Loucy (cell line): Measurements from ENCODE around the gene ARMC5.

Experiments
- H2AFZ ChIP-seq: fragments of 200-600 bp; sonication (generic); 2 replicates; pipeline ENCODE4 v1.6.0; 2016; ENCODE audit warnings: antibody characterized with exemption, mild to moderate bottlenecking, low read length, moderate library complexity
- H3F3A ChIP-seq: fragments of 200-600 bp; 2 replicates; pipeline ENCODE4 v1.6.0; 2016; ENCODE audit warnings: antibody characterized with exemption, low read depth, mild to moderate bottlenecking
- H3K27me3 ChIP-seq: fragments of 200-600 bp; sonication (generic); 2 replicates; pipeline ENCODE4 v1.6.1; 2014; ENCODE audit warnings: low read length, mild to moderate bottlenecking; ENCODE audit not compliant: insufficient read depth, poor library complexity, severe bottlenecking
- H3K36me3 ChIP-seq: fragments of 200-600 bp; sonication (generic); 2 replicates; pipeline ENCODE4 v1.6.1; 2016; ENCODE audit warnings: low read length; ENCODE audit not compliant: insufficient read depth
- H3K4me1 ChIP-seq: fragments of 200-600 bp; sonication (generic); 2 replicates; pipeline ENCODE4 v1.5.1; 2014; ENCODE audit warnings: low read length, mild to moderate bottlenecking; ENCODE audit not compliant: insufficient read depth, poor library complexity, severe bottlenecking
- H3K4me2 ChIP-seq: fragments of 200-600 bp; sonication (generic); 2 replicates; pipeline ENCODE4 v1.6.0; 2014; ENCODE audit warnings: antibody characterized with exemption, low read length, low read depth, mild to moderate bottlenecking; ENCODE audit not compliant: poor library complexity, severe bottlenecking
- H3K4me3 ChIP-seq: fragments of 200-600 bp; sonication (generic); 2 replicates; pipeline ENCODE4 v1.5.1; 2014; ENCODE audit warnings: low read length, mild to moderate bottlenecking, mixed read lengths; ENCODE audit not compliant: poor library complexity, severe bottlenecking
- H3K79me2 ChIP-seq: fragments of 200-600 bp; sonication (generic); 2 replicates; pipeline ENCODE4 v1.6.1; 2014; ENCODE audit warnings: low read length; ENCODE audit not compliant: insufficient read depth
- H3K9ac ChIP-seq: fragments of 200-600 bp; sonication (generic); 2 replicates; pipeline ENCODE4 v1.6.0; 2014; ENCODE audit warnings: mild to moderate bottlenecking, low read depth, low read length, moderate library complexity; ENCODE audit not compliant: poor library complexity, severe bottlenecking
- H3K9me2 ChIP-seq: fragments of 200-600 bp; sonication (generic); replicated peaks from 2 replicates; pipeline ENCODE4 v1.6.1; 2016; ENCODE audit warnings: low read depth, low read length, mixed read lengths
- H3K9me3 ChIP-seq: fragments of 200-600 bp; sonication (generic); 2 replicates; pipeline ENCODE4 v1.6.1; 2014; ENCODE audit warnings: mild to moderate bottlenecking, antibody characterized with exemption, low read length, low read depth; ENCODE audit not compliant: insufficient read depth
- H4K20me1 ChIP-seq: fragments of 200-600 bp; sonication (generic); 2 replicates; pipeline ENCODE4 v1.6.0; 2014; ENCODE audit warnings: antibody characterized with exemption, low read length, mild to moderate bottlenecking; ENCODE audit not compliant: insufficient read depth, poor library complexity, severe bottlenecking
- EZH2phosphoT487 ChIP-seq: fragments of 200-600 bp; IDR thresholded peaks from 2 replicates; pipeline ENCODE4 v1.6.1; 2018; ENCODE audit warnings: antibody characterized with exemption, mild to moderate bottlenecking, moderate library complexity, borderline replicate concordance
- TF ChIP-seq, protein P1 (sequence below): fragments of 200-600 bp; sonication (generic); conservative IDR thresholded peaks from 2 replicates; pipeline ENCODE4 v1.5.1; 2014; ENCODE audit warnings: mild to moderate bottlenecking, antibody characterized with exemption, low read length

Gene ARMC5

GRCh38 chr16:31417916-31418315 is 41.4 kb upstream of the ARMC5 start:
- Histone ChIP-seq H3K4me3 (no peak overlapping the region), H3K9me2 (no peaks in the 10 kb centered on the region), H3K9ac (no peak overlapping the region), H3K36me3 (no peaks in the 10 kb centered on the region), H3F3A (peaks cover 3% of the 10 kb centered on the region; the same call in 1 of the 2 replicates), H4K20me1 (no peaks in the 10 kb centered on the region), H3K4me2 (no peak overlapping the region), H3K4me1 (peaks cover 30% of the 10 kb centered on the region), H2AFZ (no peak overlapping the region), H3K27me3 (no peaks in the 10 kb centered on the region), H3K79me2 (no peaks in the 10 kb centered on the region), H3K9me3 (no peaks in the 10 kb centered on the region)
- TF ChIP-seq, protein P1, sequence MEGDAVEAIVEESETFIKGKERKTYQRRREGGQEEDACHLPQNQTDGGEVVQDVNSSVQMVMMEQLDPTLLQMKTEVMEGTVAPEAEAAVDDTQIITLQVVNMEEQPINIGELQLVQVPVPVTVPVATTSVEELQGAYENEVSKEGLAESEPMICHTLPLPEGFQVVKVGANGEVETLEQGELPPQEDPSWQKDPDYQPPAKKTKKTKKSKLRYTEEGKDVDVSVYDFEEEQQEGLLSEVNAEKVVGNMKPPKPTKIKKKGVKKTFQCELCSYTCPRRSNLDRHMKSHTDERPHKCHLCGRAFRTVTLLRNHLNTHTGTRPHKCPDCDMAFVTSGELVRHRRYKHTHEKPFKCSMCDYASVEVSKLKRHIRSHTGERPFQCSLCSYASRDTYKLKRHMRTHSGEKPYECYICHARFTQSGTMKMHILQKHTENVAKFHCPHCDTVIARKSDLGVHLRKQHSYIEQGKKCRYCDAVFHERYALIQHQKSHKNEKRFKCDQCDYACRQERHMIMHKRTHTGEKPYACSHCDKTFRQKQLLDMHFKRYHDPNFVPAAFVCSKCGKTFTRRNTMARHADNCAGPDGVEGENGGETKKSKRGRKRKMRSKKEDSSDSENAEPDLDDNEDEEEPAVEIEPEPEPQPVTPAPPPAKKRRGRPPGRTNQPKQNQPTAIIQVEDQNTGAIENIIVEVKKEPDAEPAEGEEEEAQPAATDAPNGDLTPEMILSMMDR, result no peak
- no peak for TF ChIP-seq EZH2phosphoT487

DNA sequence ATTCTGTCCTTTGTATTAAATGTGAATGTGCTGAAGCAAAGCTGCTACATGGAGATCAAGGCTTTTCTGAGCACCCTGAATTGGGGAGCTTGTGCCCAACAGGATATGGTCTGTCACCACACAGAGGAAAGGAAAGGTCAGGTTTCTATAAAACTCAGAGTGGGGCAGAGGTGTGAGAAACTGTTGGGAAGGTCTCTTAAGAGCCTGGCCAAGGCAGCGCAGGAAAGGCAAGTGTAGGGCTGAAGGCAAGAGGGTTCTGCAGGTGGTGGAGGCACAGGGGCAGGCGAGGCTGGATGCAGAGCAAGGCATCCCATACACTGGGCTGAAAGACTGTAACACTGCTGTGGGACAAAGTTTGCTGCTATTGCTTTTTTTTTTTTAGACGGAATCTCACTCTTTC is 39.3 kb upstream of the ARMC5 start:
- H3K9me3 ChIP-seq, result no peaks in the 10 kb centered on the region
- H3K79me2 ChIP-seq, result no peaks in the 10 kb centered on the region
- H4K20me1 ChIP-seq, result no peaks in the 10 kb centered on the region
- peaks cover 3% of the 10 kb centered on the region; the same call in 1 of the 2 replicates for H3F3A ChIP-seq
- peak overlapping the region; percentile 33 for H3K9ac ChIP-seq
- H3K27me3 ChIP-seq, result no peaks in the 10 kb centered on the region
- peak overlapping the region; percentile 56 for H3K4me2 ChIP-seq
- H3K9me2 ChIP-seq, result no peaks in the 10 kb centered on the region
- no peak for TF ChIP-seq EZH2phosphoT487
- TF ChIP-seq, protein P1, result no peak
- H3K36me3 ChIP-seq, result no peaks in the 10 kb centered on the region
- H2AFZ ChIP-seq, result no peak overlapping the region
- peaks cover 35% of the 10 kb centered on the region for H3K4me1 ChIP-seq
- peak overlapping the region; percentile 18 for H3K4me3 ChIP-seq

- H3K9ac ChIP-seq, result no peak overlapping the region
- H3K4me3 ChIP-seq, result no peak overlapping the region
- TF ChIP-seq, protein P1, result no peak
- no peak for TF ChIP-seq EZH2phosphoT487
- H3K9me2 ChIP-seq, result no peaks in the 10 kb centered on the region
- peak overlapping the region; percentile 9 for H3K4me2 ChIP-seq
- H3K27me3 ChIP-seq, result no peaks in the 10 kb centered on the region
- H3K9me3 ChIP-seq, result no peaks in the 10 kb centered on the region
- H3K36me3 ChIP-seq, result no peaks in the 10 kb centered on the region
- no peaks in the 10 kb centered on the region for H4K20me1 ChIP-seq
- H2AFZ ChIP-seq, result no peak overlapping the region
- peaks cover 3% of the 10 kb centered on the region; the same call in 1 of the 2 replicates for H3F3A ChIP-seq
- peaks cover 35% of the 10 kb centered on the region for H3K4me1 ChIP-seq
- no peaks in the 10 kb centered on the region for H3K79me2 ChIP-seq
Measured at GRCh38 chr16:31421587-31421986, 37.7 kb upstream of the ARMC5 start.
